Skin of body (tissue), 2 donors: ENCODE data around the gene CLMN. TPM values are rescaled to one million over a fixed set of nuclear protein-coding genes. Genes with fewer than 3 reads are reported as not detected.

Experiments
- DNase-seq: peaks from one replicate; lab custom pipeline; 2025; lab: John Stamatoyannopoulos, UW
- total RNA-seq: library from RNA; depleted of rRNA; stranded (reverse); fragments of >200 nt; gene quantifications from one replicate; pipeline ENCODE4 v1.2.3, GENCODE V29; 2014

CLMN gene
- total RNA-seq, 1 donor from 2014 or later, result 13.6 TPM

DNA sequence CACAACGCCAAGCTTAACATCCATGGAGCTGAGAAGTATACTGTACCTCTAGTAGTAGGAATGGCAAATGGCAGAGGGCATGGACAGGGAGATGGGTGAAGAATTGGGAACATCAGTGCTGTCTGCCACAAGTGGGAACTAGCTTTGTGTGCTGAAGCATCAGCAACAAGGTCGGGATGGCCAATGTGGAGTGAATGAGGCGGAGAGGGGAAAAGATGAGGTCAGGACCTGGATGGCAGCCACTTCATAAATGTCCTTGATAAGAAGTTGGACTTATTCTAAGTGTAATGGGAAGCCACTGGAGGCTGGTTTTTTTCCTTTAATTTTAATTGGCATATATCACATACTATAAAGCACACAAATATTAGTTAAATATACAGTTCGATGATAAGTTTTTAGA is 21.9 kb upstream of the CLMN start:
- DNase-seq, result no peak

DNA sequence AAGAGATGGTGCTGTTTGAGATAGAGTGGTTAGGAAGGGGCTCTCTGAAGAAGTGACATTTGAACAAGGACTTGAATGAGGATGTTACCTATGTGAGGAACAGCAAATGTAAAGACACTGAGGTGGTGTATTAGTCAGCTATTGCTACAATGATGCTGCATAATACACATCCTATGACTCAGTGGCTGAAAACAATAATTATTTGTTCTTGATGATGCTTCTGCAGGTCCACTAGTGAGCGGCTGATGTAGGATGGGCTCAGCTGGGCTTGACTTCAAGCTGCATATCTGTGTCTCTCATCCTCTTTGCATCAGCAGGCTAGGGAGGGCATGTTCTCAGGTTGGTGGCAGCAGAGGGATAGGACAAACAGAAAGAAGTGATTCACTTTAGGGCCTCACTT is 21.4 kb upstream of the CLMN start:
- no peak for DNase-seq

DNA sequence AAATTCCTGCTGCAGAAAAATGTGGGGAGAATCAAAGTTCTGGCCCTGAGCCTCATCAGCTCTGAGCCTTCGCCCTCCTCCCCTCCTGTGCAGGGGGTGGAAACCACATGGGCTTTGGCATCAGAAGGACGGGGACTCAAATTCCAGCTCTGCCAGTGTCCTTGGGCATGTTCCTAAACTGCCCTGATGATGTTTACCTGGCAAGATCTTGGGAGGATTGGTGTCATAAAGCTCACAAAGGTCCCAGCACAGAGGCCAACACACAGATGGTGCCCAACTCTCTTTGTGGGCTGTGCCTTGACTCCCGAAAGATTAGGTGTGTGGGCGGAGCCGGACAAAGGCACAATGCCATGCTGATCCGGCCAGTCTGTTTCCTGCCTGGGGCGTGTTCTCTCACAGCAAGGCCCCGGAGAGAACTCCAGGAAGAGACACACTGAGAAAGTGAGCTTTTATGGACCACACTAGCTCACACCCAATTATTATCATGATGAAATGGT is 20.5 kb upstream of the CLMN start:
- DNase-seq, result no peak

DNA sequence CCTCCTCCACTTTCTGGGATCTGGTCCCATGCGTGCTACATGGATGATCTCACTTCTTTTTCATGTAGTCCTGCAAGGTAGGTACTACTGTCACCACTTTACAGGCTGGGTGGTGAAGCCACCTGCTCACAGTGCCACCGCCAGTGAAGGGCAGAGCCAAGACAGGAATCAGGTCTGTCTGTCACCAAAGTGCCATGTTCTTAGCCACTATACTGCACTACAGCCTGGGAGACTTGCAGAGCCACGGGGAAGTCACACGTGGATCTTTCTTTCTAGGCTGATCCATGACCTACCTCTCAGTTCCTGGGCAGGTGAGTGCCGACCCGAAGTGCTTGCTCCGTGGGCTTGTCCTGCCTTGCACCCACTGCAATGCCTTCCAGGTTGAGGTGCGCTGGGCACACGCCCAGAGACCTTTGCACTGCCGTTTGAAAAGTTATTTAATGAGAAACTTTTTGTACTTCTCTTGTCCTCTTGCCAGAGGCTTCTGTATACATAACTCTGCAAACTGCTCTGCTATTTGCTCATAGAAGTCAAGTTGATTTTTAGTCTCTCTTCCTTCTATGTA is 19.7 kb upstream of the CLMN start:
- no peak for DNase-seq

DNA sequence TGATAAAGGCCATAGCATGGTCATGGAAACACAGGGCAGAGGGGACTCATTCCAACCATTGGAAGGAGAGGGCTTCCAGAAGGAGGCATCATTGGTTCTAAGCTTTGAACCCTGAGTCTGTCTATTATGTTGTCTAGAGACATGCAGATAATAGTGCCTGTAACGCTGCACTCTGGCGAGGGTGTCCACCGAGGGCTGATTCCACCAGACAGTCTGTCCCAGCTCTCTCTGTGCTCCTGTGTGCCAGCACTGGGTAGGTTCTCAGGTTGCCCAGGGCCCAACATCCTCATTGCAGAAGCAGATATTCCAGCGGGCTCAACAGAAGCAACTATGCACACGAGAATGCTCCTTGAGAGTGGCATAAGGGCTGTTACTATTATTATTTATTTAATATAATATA is 18.7 kb upstream of the CLMN start:
- no peak for DNase-seq

DNA sequence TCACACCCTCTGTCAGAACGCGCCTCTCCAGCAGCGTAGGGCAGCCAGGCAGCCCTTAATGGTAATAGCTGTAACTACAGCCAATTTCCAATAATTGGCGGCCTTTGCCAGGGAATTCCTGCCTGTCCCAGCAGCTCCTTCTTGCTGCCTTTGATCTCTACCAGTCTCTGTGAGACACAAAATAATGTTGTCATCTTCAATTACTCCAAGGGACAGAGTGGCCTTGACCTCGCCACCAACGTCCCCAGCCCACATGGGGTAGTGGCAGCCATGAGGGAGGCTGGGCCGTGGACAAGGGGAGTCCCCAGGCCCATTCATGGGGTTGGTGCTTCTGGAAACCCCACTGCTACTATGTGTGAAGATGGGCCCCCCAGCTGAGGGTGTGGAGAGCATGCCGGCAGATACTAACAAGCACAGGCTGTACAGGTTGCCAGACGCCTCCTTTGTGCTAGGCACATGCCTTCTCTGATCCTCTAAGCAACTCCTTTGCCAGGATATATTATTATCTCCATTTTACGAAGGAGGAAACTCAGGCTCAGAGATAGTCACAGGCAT is 17.4 kb upstream of the CLMN start:
- no peak for DNase-seq

DNA sequence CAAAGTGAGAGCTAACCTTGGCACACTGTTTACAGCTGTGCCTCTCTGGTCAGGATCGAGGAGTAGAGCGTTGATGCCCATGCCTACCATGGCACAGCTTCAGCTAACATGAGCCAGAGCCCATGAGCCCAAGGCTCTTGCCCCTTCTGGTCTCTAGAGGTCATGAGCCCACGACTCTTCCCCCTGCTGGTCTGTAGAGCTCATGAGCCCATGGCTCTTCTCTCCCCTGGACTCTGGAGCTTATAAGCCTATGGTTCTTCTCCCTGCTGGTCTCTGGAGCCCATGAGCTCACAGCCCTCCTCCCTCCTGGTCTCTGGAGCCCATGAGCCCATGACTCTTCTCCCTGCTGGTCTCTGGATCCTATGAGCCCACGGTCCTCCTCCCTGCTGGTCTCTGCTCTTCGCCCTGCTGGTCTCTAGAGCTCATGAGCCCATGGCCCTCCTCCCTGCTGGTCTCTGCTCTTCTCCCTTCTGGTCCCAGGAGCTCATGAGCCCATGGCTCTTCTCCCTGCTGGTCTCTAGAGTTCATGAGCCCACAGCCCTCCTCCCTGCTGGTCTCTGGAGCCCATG is 16.6 kb upstream of the CLMN start:
- DNase-seq, result no peak

DNA sequence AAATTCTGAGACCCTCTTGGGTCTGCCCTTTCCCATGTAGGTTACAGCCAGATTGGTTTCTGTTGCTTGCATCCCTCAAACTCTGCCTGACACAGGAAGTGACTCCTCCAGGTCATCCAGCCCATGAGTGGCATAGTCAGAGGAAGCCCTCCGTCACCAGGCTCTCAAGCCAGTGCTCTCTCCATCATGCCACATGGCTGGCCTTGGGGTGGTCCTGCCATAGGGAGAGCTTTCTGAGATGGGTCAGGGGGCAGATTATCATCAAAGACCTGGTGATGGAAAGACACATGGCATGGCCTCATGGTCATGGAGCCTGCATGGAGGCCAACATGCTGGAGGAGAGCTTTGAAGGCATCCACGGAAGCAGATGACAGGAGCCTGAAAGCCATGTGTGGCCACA is 15.4 kb upstream of the CLMN start:
- DNase-seq, result no peak

DNA sequence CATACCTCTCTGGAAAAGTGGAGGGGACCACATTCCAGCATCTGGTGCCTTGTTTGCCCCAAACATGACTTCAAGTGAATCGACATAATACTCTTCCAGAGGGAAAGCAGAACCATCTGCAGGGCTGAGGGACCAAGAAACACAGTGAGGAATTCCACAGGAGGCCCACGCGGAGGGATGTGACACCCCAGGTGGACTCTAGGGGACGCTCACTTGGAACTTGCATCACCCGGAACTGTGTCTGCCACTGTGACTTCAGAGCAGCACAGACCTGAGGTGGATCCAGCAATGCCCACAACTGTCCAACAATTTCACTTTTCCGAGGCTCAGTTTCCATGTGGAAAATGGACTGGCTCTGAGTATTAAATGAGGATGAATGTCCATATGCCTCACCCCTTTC is 14.3 kb upstream of the CLMN start:
- no peak for DNase-seq

DNA sequence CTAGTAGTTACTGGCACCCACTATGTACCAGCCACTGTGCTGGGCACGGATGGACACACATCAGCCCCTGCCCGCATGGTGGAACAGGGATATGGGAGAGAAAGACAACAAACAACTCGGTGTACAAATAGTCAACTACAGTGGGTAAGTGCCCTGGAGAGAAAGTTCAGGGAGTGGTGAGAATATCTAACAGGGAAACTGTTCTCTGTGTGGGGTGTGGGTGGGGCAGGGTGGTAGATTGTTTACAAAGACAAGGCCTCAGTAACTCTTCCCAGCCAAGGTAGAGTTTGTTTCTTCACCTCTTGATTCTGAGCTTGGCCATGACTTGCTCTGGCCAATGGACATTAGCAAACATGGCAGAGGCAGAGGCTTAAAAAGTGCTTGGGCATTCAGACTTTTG is 12.9 kb upstream of the CLMN start:
- no peak for DNase-seq

DNA sequence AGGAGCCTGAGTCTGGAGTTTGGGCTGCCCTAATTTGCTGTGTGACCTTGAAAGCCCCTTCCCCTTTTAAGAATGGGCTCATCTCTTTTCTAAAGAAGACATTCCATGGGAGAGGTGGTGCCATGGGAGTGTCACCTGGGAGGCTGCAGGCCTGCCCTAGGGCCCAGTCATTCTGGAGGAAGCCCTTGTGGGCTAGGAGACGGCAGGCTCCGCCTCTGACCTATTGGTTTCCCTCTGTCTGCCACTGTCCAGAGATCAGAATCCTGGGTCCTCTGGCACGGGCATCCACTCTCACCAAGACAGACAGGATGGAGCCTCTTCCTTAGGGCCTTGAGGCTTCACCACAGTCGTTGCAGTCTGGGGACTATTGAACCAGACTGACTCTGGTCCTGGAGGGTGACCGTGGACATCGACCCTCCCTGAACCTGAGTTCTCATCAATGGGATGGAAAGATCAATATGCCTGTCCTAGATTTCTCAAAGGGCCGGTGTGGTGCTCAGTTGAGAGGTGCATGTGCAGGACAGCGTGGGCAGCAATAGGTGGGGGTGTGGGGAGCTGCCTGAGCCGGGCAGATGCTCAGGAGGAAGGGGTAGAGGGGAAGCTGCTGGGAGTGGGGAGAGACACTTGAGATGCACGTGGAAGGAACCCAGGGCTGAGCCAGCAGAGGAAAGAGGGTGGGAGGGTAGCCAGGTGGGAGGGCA is 12.2 kb upstream of the CLMN start:
- DNase-seq, result no peak

DNA sequence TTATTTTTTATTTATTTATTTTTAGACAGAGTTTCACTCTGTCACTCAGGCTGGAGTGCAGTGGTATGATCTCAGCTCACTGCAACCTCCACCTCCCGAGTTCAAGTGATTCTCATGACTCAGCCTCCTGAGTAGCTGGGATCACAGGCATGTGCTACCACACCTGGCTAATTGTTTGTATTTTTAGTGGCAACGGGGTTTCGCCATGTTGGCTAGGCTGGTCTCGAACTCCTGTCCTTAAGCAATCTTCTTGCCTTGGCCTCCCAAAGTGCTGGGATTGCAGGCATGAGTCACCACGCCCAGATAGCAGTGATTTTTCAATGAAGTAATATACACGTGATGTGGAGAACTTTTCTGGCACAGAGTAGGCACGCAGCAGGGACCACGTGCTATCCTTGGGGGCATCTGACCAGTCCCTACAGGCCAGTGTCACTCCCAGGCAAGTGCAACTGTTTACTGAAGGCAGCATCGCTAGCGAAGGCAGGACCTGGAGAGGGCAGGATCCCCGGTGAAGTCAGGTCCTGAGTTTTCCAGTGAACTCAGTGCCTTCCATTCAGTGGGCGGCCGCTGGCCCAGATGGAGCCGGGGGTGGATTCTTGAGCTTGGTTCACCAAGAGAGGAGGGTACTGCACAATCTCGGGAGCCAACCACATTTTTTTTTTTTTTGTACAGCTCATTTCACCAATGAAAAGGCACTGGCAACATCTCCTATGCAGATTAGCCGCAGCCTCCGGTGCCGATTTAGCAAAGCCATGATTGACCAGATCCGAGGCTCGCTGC is 11.1 kb upstream of the CLMN start:
- DNase-seq, result no peak

DNA sequence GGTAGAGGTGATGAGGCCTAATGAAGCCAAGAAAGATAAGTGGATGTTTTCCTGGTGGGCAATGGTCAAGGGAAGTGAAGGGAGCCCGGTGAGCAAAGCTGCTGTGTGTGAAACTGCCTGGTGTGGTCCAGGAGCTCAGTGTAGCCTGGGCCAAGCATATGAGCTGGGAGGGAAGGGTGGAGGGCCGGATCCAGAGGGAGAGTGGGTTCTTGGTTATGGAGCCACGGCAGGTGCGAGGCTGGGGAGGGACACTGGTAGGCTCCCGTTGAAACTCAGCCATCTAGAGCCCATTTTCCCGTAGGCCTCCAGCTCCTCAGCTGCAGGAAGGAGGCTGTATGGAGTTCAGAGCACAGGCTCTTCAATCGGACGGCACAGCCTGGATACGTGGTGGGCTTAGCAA is 10.2 kb upstream of the CLMN start:
- DNase-seq, result no peak

DNA sequence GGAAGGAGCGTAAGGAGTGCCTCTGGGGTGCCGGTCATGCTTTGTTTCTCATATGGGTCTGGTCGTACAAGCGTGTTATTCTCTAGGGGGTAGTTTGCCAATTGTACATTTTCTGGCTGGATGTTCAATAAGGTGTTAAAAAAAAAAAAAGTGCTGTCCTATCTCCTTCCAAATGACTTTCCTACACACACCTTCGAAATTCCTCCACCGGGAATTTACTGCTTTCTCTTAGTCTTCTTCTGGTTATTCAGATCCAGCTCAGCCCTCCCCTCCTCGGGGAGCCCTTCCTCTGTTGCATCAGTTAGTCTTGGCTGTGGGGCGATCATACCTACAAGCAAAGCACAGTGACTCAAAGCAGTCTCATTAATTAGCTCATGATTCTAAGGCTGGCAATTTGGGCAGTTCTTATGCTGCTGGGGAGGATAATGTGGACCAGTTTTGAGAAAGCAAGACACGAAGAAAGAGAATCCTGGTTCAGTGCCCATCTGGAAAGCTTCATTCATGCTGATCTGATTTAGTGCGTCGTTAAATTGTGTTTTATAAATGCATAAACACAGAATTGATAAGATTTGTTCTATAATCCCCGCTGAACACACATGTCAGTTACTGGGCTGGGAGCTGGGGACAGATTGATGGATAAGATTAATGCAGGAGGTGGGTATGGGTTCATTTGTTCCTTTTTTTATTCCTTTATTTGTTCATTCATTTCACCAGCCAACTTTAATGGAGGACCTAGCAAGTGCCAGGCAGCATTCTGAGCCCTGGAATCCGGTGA is 9.2 kb upstream of the CLMN start:
- DNase-seq, result no peak

DNA sequence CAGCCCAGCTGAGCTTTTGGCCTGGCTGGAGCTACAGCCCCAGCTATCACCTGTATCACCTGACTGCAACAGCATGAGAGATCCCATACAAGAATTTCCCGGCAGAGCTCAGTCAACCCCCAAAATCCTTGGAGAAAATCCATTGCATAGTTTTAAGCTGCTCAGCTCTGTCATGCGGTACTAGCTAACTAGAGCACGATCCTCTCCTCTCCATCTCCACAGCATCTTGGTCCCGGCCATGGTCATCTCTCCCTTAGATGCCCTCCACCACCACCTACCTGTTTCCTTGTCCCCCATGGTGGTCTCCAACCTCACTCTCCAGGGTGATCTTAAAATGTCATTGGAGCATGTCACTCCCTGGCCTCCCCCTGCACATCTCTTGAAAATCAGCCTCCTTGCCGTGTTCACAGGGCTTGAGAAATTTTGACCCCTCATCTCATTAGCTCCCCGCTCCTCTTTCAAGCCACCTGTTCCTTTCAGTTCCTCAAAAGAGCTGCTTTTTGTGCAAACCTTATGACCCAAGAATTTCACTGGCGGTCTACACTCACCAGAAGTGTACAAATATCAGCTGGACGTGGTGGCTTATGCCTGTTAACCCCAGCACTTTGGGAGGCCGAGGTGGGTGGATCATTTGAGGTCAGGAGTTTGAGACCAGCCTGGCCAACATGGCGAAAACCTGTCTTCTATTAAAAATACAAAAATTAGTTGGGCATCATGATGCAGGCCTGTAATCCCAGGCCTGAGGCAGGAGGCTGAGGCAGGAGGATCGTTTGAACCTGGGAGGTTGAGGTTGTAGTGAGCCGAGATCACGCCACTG is 8.1 kb upstream of the CLMN start:
- no peak for DNase-seq

DNA sequence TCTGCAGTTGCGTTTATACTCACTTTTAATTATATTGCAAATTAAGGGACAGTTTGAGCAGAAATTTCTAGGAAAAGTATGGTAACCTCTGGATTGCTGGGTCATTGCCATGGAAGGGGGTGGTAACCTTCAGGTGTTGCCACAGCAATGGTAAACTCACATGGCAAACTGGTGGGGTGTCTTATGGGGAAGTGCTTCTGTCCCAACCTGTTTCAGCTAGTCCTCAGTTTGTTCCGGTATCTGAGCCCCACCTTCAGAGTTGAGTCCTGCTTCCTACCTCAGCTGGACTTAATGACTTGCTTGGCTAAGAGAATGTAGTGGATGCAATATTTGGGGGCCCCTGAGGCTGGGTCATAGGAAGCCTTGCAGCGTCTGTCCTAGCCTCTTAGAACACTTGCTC is 7.3 kb upstream of the CLMN start:
- no peak for DNase-seq

DNA sequence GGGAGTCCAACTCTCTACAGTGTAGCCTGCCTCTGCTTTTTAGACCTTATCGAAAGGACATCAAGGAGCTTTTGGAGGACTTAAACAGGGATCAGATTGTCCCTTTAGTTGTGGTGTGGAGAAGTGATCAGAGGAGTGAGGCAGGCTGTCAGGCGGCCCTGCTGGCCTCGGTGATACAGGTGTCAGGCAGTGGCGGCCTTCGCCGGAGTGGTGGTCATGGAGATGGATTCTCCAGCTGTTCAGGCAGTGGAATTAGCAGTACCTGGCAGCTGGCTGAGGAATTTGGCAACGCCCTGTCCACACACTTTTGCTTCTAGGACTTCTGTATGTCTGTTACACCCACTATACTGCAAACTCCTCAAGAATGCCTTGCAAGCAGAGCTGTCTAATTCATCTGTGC is 4.2 kb upstream of the CLMN start:
- no peak for DNase-seq

DNA sequence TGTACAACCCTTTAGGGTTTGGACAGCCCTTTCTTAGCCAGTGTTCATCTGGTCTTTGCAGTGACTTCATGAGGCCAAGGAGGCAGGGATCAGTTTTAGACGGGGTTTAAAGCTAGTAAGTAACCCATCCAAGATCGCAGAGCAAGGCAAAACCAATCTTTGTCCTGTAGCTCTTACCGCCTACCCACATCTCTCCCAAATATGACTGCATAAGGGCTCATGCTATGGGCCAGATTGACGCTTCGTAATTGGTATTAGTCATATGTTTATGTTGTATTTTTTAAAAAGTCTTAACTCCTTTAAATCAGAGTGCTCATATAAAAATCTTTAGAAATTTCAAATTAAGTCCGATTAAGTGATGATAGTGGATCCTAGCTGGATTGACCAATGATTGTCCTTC is 3.7 kb upstream of the CLMN start:
- DNase-seq, result no peak

DNA sequence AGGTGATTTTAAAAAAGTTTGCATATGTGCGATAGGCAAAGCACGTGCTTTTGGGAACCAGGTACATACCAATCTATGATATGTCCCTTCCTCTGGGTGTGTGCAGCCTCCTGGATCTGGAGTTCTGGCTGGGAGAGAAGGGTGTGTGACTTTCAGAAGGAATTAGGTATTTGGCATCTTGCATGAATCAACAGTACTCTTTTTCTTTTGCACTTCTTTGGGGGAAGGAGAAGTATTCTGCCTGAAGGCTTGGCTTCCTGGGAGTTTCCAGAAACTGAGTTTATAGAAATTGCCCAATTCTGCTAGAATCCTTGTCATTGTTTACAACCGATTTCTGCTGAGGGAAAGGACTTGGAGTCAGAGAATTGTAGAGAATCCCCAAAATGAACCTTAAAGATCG is 2.9 kb upstream of the CLMN start:
- DNase-seq, result no peak

DNA sequence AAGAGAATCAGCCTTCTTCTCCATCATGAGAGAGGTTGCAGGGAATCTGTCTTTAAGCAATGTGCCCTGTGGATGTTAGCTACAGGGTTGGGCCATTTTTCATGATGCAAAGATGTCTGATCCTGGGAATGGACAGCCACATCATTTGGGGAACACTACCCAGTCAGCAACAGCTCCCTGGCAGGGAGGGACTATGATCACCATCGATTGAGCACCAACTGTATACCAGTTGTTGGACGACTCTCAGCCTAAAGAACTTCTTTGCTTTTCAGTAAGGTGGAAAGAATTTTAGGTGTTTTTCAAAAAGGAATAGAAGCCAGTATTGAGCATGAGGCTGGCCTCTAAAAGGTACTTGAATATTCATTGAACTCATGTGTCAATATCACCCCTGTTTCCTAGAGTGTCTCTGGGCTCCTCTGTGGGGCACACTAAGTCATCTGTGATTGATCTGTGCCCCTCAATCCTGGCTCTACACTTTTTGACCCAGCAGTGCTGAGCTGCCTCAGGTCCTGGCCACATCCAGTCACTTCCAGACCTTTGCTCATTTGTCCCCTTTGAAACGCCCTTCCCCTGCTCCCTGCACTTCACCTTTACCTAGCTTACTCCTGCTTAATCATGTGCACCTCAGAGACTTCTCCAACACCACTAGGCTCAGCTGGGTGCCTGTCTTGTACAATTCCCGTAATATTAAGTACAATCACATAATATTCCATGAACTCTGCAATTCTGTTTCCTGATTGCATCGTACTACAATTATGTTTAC is 2.2 kb upstream of the CLMN start:
- no peak for DNase-seq
